Coronary artery (tissue), 2 donors: ENCODE measurements around the gene C2orf69.

Experiments
- DNase-seq: peaks from one replicate; pipeline ENCODE4 v3.0.0-alpha.2; 2017; ENCODE audit warnings: low spot score
- H3K27ac ChIP-seq, 2 donors: fragments of 200-600 bp; sonication (generic); one replicate each; pipeline ENCODE4 v1.5.1; 2016 to 2019
- H3K4me3 ChIP-seq: fragments of 200-600 bp; sonication (generic); 2 replicates; pipeline ENCODE4 v1.5.1; 2016; ENCODE audit warnings: mild to moderate bottlenecking, moderate library complexity
- CTCF ChIP-seq: fragments of 200-600 bp; sonication (generic); IDR thresholded peaks from one replicate; pipeline ENCODE4 v1.5.1; 2019; ENCODE audit warnings: antibody characterized with exemption

C2orf69 gene

DNA sequence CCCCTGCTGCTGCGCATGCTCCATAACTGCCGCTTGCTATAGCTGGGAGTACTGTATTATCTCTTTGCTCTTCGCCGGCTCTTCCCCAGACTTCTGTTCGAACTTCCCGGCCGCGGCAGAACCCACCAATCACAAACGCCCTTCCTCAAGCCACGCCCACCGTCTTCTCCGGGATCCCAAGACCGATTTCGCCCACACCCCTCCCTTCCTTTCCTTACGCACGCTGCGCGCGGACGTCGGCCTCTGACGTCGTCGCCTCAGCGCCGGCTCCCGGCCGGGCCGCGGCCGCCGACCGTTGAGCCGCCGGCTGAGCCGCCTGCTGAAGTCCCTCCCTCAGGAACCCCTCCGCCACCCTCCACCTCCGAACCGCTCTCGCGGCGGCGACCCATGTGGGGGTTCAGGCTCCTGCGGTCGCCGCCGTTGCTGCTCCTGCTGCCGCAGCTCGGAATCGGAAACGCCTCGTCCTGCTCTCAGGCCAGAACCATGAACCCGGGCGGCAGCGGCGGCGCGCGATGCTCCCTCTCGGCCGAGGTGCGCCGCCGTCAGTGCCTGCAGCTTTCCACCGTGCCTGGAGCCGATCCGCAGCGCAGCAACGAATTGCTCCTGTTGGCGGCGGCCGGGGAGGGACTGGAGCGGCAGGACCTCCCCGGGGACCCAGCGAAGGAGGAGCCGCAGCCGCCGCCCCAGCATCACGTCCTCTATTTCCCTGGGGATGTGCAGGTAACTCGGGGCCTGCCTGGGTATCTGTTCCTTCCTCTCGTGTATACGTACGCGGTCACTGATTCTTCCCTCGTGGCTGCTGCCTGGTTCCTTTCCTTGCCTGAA lies at the start of gene C2orf69:
Gene C2orf69, plus strand, starts transcription at position 242 of the 825 bp plus-strand sequence. Its CDS starts 146 bp downstream, at position 388.
- Histone ChIP-seq H3K4me3 (peak within 1 kb of the TSS; percentile 86), H3K27ac (peak within 1 kb of the TSS; percentile 95 to 99)
- DNase-seq, result peak; percentile 96
- no peak for TF ChIP-seq CTCF

- Histone ChIP-seq H3K4me3 (no peak overlapping the region), H3K27ac (no peak overlapping the region)
- no peak for TF ChIP-seq CTCF
- DNase-seq, result no peak
These were observed 48.3 kb upstream of the C2orf69 start for GRCh38 chr2:199862788-199863187.

DNA sequence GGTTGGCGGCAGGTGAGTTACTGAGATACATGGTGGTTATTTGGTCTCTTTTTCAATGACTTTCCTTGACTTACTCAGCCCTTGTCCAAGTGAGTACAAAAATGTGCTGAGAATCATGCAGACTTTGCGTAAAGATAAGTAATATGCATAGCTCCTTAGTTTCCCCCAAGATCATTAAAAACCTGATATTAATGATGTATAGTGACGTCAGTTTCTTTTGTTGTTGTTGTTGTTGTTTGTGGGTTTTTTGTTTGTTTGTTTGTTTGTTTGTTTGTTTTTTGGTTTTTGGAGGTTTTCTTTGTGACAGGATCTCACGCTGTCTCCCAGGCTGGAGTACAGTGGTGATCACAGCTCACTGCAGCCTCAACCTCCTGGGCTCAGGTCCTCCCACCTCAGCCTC lies 45.2 kb upstream of the C2orf69 start:
- no peak for TF ChIP-seq CTCF
- H3K27ac ChIP-seq, result no peak overlapping the region
- no peak for DNase-seq
- H3K4me3 ChIP-seq, result no peak overlapping the region

GRCh38 chr2:199868431-199869226 lies 42.5 kb upstream of the C2orf69 start:
- TF ChIP-seq CTCF, result no peak
- no peak for DNase-seq
- H3K4me3 ChIP-seq, result no peak overlapping the region
- H3K27ac ChIP-seq, result no peak overlapping the region

GRCh38 chr2:199869227-199869541 lies 41.9 kb upstream of the C2orf69 start:
- no peak for DNase-seq
- TF ChIP-seq CTCF, result no peak
- Histone ChIP-seq H3K27ac (no peak overlapping the region), H3K4me3 (no peak overlapping the region)

GRCh38 chr2:199869653-199870052 lies 41.4 kb upstream of the C2orf69 start:
- no peak for DNase-seq
- no peak overlapping the region for H3K4me3 ChIP-seq
- no peak overlapping the region for H3K27ac ChIP-seq
- TF ChIP-seq CTCF, result no peak
